ENCODE data around the gene CDC16.

- TF ChIP-seq ZBTB7A (tag by site-specific recombination; IDR thresholded peaks at IDR 0.05; ENCODE audit: low read depth): no peak
- TF ChIP-seq KLF17 (tag by site-specific recombination; IDR thresholded peaks at IDR 0.05): no peak
- TF ChIP-seq CTCF (tag by site-specific recombination; IDR thresholded peaks at IDR 0.05): no peak
- TF ChIP-seq ZNF140 (tag by site-specific recombination; IDR thresholded peaks at IDR 0.05): no peak
These were observed 26.8 kb downstream of the CDC16 start for GRCh38 chr13:114261328-114261965.
